ENCODE results near the gene PXYLP1. TPM values are rescaled to one million over a fixed set of nuclear protein-coding genes. Genes with fewer than 3 reads are reported as not detected.

The PXYLP1 gene
- polyA plus RNA-seq, 1 experiment = 20.0 TPM

DNA sequence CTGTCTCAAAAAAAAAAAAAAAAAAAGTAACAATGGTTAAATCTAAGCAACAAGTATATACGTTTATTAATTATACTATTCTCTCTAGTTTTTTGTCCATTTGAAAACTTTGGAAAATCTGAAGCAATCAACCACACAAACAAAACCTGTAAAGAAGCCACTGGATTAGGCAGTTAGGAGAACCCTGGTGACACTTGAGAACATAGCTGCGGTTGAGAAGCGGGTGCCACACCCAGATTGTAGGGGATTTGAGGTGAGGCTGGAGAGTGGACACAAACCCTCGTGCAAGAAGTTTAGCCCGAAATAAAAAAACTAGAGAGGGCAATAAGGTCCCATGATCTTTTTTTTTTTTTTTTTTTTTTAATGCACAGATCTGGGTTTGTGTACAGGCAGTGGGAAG is 110.8 kb downstream of the PXYLP1 start:
- DNase-seq (ENCODE audit: low read depth, low spot score) = no peak
- H3K27ac ChIP-seq (ENCODE audit: low read depth, low read length) = no peak overlapping the region
- H3K9me3 ChIP-seq (ENCODE audit: control insufficient read depth, insufficient read depth, low read length) = peaks cover 5% of the 10 kb centered on the region
- H3K27me3 ChIP-seq (ENCODE audit: control insufficient read depth, insufficient read depth, low read length) = no peaks in the 10 kb centered on the region
- H3K4me3 ChIP-seq (ENCODE audit: low read depth, low read length) = no peak overlapping the region
- POLR2A ChIA-PET = no interaction called here
- TF ChIP-seq CTCF (IDR thresholded peaks at IDR 0.05; ENCODE audit: low read depth, low read length) = no peak
- CTCF ChIA-PET = interaction anchor here (0.7 to 1.0 kb wide), 3 partner anchors 9 to 112 kb away, joined by 4 read pairs; no protein-coding TSS in a partner anchor

GRCh38 chr3:141343077-141343476 is 111.5 kb downstream of the PXYLP1 start:
- no peaks in the 10 kb centered on the region for H3K27me3 ChIP-seq (ENCODE audit: control insufficient read depth, insufficient read depth, low read length)
- no peak for DNase-seq (ENCODE audit: low read depth, low spot score)
- CTCF ChIA-PET = interaction anchor here (0.7 to 1.0 kb wide), 4 partner anchors 9 to 112 kb away, joined by 3 to 4 read pairs (median 4); no protein-coding TSS in a partner anchor
- no peak overlapping the region for H3K27ac ChIP-seq (ENCODE audit: low read depth, low read length)
- no peak for TF ChIP-seq CTCF (IDR thresholded peaks at IDR 0.05; ENCODE audit: low read depth, low read length)
- POLR2A ChIA-PET = no interaction called here
- no peak overlapping the region for H3K4me3 ChIP-seq (ENCODE audit: low read depth, low read length)
- H3K9me3 ChIP-seq (ENCODE audit: control insufficient read depth, insufficient read depth, low read length) = peaks cover 5% of the 10 kb centered on the region

DNA sequence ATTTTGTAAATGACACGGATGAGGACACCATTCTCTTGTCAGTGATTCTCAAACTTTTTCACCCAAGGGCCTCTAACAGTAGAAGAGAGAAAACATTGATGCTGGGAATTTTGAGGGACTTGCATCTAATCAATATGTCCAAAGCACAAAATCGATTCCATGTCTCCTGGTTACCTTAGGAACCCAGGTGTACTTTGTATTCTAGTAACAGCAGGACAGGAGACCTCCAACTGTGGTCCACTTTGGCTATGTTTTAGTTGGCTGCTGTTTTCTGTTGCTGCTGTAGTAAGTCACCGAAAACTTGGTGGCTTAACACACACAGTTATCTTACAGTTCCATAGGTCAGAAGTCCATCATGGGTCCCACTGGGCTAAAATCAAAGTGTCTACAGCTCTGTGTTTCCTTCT is 112.2 kb downstream of the PXYLP1 start:
- POLR2A ChIA-PET = no interaction called here
- CTCF ChIA-PET = no interaction called here
- no peak for TF ChIP-seq CTCF (IDR thresholded peaks at IDR 0.05; ENCODE audit: low read depth, low read length)

More for the DNA sequence above, 112.2 kb downstream of the PXYLP1 start:
- H3K9me3 ChIP-seq (ENCODE audit: control insufficient read depth, insufficient read depth, low read length) = peaks cover 5% of the 10 kb centered on the region
- no peaks in the 10 kb centered on the region for H3K27me3 ChIP-seq (ENCODE audit: control insufficient read depth, insufficient read depth, low read length)
- H3K4me3 ChIP-seq (ENCODE audit: low read depth, low read length) = no peak overlapping the region
- DNase-seq (ENCODE audit: low read depth, low spot score) = no peak
- H3K27ac ChIP-seq (ENCODE audit: low read depth, low read length) = no peak overlapping the region

Other genes with a start within 250 kb of the PXYLP1 start
- gene SPSB4, start 180.5 kb upstream of the PXYLP1 start, polyA plus RNA-seq (2011; rRNA removed) = not detected in 2 replicates
- 85.1 and 97.1 TPM in 2 replicates for gene ZBTB38, start 136.7 kb downstream of the PXYLP1 start, polyA plus RNA-seq (2011; rRNA removed)

Data from AG04450 (cell line).